Cerebellar nuclear complex (tissue), 1 donor: ENCODE data around the gene ELANE.
"Not testable (repeated sequence)": the region's sequence is repeated elsewhere in the genome, so short reads cannot be mapped to it uniquely, and the experiment has no call there.

Experiments
- DNase-seq, 2 experiments: peaks; one replicate each; lab custom pipeline; 2025; lab: John Stamatoyannopoulos, UW

Gene ELANE

GRCh38 chr19:879711-880438, 27.8 kb downstream of the ELANE start:
- DNase-seq = no peak

GRCh38 chr19:881385-882071, 29.4 kb downstream of the ELANE start:
- no peak for DNase-seq

GRCh38 chr19:882871-883497, 30.9 kb downstream of the ELANE start:
- no peak for DNase-seq

- DNase-seq = peak in 1 of 2 experiments; percentile 5
Observed at GRCh38 chr19:883661-884211, 31.6 kb downstream of the ELANE start.

- DNase-seq = no peak
Observed at GRCh38 chr19:884420-885211, 32.5 kb downstream of the ELANE start.

- no peak for DNase-seq
Observed at GRCh38 chr19:885536-886224, 33.6 kb downstream of the ELANE start.

GRCh38 chr19:887072-887471, 35.0 kb downstream of the ELANE start:
- no peak for DNase-seq

- no peak for DNase-seq
Observed at GRCh38 chr19:887599-887998, 35.5 kb downstream of the ELANE start.

GRCh38 chr19:888581-889385, 36.7 kb downstream of the ELANE start:
- DNase-seq = no peak

GRCh38 chr19:889662-890295, 37.7 kb downstream of the ELANE start:
- no peak for DNase-seq

GRCh38 chr19:890831-891230, 38.7 kb downstream of the ELANE start:
- no peak for DNase-seq

GRCh38 chr19:891421-892200, 39.5 kb downstream of the ELANE start:
- DNase-seq = not testable (repeated sequence)

GRCh38 chr19:892243-892893, 40.3 kb downstream of the ELANE start:
- no peak for DNase-seq

- peak; percentile 75 to 77 for DNase-seq
Observed at GRCh38 chr19:892894-893689, 41.0 kb downstream of the ELANE start, which contains the start of the genes MED16 and RNU6-9. Gene MED16, minus strand, starts transcription at chr19:893187. Its CDS starts 2,056 bp downstream, at chr19:891131. Gene RNU6-9, plus strand, starts transcription at chr19:893484.

GRCh38 chr19:896434-896833, 44.3 kb downstream of the ELANE start:
- no peak for DNase-seq

- DNase-seq = no peak
Observed at GRCh38 chr19:896999-897398, 44.9 kb downstream of the ELANE start.

- DNase-seq = no peak
Observed at GRCh38 chr19:897442-898039, 45.4 kb downstream of the ELANE start.
